GM12892 (cell line): ENCODE results near the gene MAOA.

Source experiments
- POLR2A ChIP-seq: IDR thresholded peaks from 2 replicates; pipeline ENCODE4 v1.6.1; 2011; ENCODE audit warnings: low read depth, low read length, control low read depth
- POLR2AphosphoS5 ChIP-seq: IDR thresholded peaks from 2 replicates; pipeline ENCODE4 v1.6.1; 2011; ENCODE audit warnings: low read depth, low read length, control low read depth
- TAF1 ChIP-seq: IDR thresholded peaks from 2 replicates; pipeline ENCODE4 v1.6.1; 2011; ENCODE audit warnings: low read depth, mild to moderate bottlenecking, control low read depth, low read length, borderline replicate concordance

GRCh38 chrX:43666311-43666912 is 10.3 kb downstream of the MAOA start:
- no peak for TF ChIP-seq POLR2AphosphoS5
- TF ChIP-seq POLR2A: no peak
- TF ChIP-seq TAF1: no peak
